ENCODE results near the gene GCNT1. TPM values are rescaled to one million over a fixed set of nuclear protein-coding genes. Genes with fewer than 3 reads are reported as not detected.
A peak's percentile ranks its signal among the peaks of the same experiment; 100 is the strongest.

GCNT1 gene
- total RNA-seq, 1 donor from 2014 or later, result 7.0 TPM

DNA sequence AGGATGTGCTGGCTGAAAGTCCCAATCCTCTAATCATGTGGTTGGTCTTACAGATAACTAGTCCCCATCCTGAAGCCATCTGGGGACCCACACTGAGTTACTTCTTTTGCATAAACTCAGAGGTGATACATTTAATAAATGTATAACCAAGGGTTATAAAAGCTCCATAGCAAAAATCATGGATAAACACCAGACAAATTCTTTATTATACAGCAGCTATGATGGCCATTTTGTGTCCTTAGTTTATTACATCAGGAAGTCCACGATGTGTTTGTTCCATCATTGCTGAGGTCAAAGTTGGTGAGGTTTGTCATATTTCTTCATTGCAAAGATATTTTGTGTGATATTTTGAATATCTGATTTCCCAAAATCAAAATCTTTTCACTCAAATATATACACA is 80.2 kb downstream of the GCNT1 start:
- DNase-seq, result no peak

DNA sequence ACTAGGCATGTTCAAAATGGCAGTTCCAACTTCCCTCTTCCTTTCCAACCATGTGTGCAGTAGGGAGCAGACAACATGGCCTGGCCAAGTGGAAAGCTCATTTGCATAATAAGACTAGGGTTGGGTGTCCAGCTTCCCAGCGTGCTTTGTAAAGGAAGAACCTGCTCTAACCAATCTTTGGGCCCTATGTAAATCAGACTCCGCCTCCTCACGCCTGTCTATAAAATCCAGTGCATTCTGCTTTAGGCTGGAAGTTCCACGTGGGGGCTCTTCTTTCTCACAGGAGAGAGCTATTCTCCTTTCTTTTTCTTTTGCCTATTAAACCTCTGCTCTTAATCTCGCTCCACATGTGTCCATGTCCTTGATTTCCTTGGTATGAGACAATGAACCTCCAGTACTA is 83.4 kb downstream of the GCNT1 start:
- DNase-seq, result peak; percentile 24

DNA sequence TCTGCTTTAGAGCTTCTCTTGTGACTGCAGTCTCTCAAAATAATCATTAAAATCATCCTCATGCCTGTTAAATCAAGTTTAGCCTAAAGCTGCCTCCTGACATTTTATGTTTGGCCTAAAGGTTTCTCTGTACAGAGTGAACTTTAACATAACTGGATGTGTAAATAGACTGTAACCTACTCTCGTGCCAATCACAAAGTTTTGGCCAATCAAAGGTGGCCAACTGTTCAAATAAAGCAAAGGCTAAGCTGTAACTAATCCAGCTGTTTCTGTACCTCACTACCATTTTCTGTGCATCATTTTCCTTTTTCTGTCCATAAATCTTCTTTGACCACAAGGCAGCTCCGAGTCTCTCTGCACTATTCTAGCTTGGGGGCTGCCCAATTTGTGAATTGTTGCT is 86.2 kb downstream of the GCNT1 start:
- no peak for DNase-seq

DNA sequence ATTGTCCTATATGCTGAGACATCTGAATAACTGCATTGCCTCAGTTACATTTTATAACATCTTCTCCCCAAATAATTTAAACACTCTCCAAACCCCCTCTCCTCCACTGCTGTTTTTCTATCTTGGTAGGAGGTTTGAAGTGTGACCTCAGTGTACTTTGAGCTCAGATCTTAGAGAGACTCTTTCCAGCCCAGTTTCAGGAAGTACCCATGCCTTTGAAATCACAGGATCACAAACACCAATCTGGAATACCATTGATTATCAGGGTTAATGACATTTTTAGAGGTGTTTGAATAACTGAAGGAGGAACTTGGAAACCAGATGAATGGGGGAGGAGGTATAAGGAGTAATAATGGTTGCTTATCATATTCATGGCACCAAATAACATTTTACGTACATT is 93.2 kb downstream of the GCNT1 start:
- DNase-seq, result no peak

DNA sequence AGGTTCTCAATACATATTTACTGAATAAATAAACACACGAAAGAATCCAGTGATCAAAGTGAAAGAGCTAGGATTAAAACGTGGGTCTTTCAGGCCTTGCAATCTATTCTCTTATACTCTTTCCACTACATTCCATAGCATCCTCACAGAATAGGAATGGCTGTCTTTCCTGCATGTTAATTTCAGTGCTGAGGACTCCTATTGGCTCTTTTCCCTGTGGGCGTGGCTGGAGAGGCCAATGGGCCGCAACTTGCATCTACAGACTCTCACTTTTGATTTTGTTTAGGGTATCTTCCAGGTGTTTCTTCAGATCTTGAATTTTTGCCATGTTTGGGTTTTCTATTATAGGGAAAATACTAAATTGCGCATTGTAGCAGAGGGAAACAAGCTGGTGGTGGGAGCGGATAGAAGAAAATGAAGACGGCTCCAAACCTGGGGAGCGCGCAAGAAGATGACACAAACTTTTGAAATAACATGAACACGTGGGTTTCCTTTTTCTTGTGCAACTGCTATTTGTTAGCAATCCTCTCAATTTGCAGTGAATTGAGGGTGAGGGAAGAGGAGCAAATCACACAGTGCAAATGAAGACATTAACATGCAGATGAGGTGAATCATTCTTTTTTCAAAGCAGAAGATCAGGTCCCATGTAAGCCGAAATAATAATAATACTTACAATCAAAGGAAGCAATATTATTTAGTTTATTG is 93.9 kb downstream of the GCNT1 start:
- no peak for DNase-seq

DNA sequence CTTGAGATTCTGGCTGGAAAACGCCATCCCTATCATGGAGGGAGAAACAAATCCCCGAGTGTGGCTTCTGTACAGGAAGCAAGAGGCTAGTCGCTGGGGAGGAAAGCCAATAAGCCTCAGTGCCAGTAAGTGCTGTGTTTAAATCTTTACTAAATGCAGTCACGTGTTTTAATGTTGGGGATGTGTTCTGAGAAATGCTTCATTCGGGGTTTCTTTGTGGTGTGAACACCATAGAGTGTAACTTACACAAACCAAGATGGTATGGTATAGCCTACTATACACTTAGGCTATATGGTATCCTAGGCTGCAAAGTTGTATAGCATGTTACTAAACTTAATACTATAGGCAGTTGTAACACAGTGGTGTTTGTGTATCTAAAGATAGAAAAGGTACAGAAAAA is 94.7 kb downstream of the GCNT1 start:
- no peak for DNase-seq

Other genes starting within 250 kb of the GCNT1 start
- gene RFK, start 64.8 kb upstream of the GCNT1 start, total RNA-seq, result 15.8 TPM

Measured in tongue (tissue), 2 donors.